DOHH2 (cell line): ENCODE results near the gene PSAP.

Source experiments
- H3F3A ChIP-seq: fragments of 200-600 bp; sonication (generic), shearing (Covaris generic); 2 replicates; pipeline ENCODE4 v1.6.0; 2016; ENCODE audit warnings: antibody characterized with exemption, mild to moderate bottlenecking; ENCODE audit not compliant: control insufficient read depth, insufficient read depth
- H3K27ac ChIP-seq: fragments of 200-600 bp; sonication (generic); 2 replicates; pipeline ENCODE4 v1.5.1; 2014; ENCODE audit warnings: low read depth, mild to moderate bottlenecking, low read length, moderate library complexity
- H3K27me3 ChIP-seq: fragments of 200-600 bp; sonication (generic); 2 replicates; pipeline ENCODE4 v1.6.1; 2014; ENCODE audit warnings: mild to moderate bottlenecking, low read length, mixed read lengths; ENCODE audit not compliant: control insufficient read depth
- H3K36me3 ChIP-seq: fragments of 200-600 bp; sonication (generic); 2 replicates; pipeline ENCODE4 v1.6.1; 2014; ENCODE audit warnings: mild to moderate bottlenecking, low read length, moderate library complexity, mixed read lengths; ENCODE audit not compliant: control insufficient read depth
- H3K4me1 ChIP-seq: fragments of 200-600 bp; sonication (generic); 2 replicates; pipeline ENCODE4 v1.6.1; 2014; ENCODE audit warnings: mild to moderate bottlenecking, low read length, mixed read lengths; ENCODE audit not compliant: control insufficient read depth
- H3K4me2 ChIP-seq: fragments of 200-600 bp; sonication (generic); 2 replicates; pipeline ENCODE4 v1.6.0; 2014; ENCODE audit warnings: mild to moderate bottlenecking, low read length, moderate library complexity
- H3K4me3 ChIP-seq: fragments of 200-600 bp; sonication (generic); 2 replicates; pipeline ENCODE4 v1.5.1; 2014; ENCODE audit warnings: mild to moderate bottlenecking, low read length, mixed read lengths
- H3K79me2 ChIP-seq: fragments of 200-600 bp; sonication (generic); 2 replicates; pipeline ENCODE4 v1.6.1; 2014; ENCODE audit warnings: mild to moderate bottlenecking, low read length, mixed read lengths; ENCODE audit not compliant: control insufficient read depth
- H3K9me2 ChIP-seq: fragments of 200-600 bp; sonication (generic); replicated peaks from 2 replicates; pipeline ENCODE4 v1.6.1; 2014; ENCODE audit warnings: mild to moderate bottlenecking, low read length, mixed read lengths; ENCODE audit not compliant: control insufficient read depth
- H3K9me3 ChIP-seq: fragments of 200-600 bp; sonication (generic); 2 replicates; pipeline ENCODE4 v1.6.1; 2014; ENCODE audit warnings: antibody characterized with exemption, low read length, mixed read lengths; ENCODE audit not compliant: control insufficient read depth, insufficient read depth
- H4K20me1 ChIP-seq: fragments of 200-600 bp; sonication (generic); 2 replicates; pipeline ENCODE4 v1.6.0; 2014; ENCODE audit warnings: low read depth, mild to moderate bottlenecking, antibody characterized with exemption, low read length, moderate library complexity; ENCODE audit not compliant: control insufficient read depth, insufficient read depth
- EZH2phosphoT487 ChIP-seq: fragments of 200-600 bp; sonication (generic); IDR thresholded peaks from 2 replicates; pipeline ENCODE4 v1.6.1; 2017; ENCODE audit warnings: borderline replicate concordance, mild to moderate bottlenecking, antibody characterized with exemption, low read length, moderate library complexity, mixed read lengths
- TF ChIP-seq, protein P1 (sequence below): fragments of 200-600 bp; sonication (generic); IDR thresholded peaks from one replicate; pipeline ENCODE4 v1.5.1; 2014; ENCODE audit warnings: antibody characterized with exemption, mild to moderate bottlenecking, low read depth, low read length; ENCODE audit not compliant: poor library complexity, severe bottlenecking

PSAP gene

DNA sequence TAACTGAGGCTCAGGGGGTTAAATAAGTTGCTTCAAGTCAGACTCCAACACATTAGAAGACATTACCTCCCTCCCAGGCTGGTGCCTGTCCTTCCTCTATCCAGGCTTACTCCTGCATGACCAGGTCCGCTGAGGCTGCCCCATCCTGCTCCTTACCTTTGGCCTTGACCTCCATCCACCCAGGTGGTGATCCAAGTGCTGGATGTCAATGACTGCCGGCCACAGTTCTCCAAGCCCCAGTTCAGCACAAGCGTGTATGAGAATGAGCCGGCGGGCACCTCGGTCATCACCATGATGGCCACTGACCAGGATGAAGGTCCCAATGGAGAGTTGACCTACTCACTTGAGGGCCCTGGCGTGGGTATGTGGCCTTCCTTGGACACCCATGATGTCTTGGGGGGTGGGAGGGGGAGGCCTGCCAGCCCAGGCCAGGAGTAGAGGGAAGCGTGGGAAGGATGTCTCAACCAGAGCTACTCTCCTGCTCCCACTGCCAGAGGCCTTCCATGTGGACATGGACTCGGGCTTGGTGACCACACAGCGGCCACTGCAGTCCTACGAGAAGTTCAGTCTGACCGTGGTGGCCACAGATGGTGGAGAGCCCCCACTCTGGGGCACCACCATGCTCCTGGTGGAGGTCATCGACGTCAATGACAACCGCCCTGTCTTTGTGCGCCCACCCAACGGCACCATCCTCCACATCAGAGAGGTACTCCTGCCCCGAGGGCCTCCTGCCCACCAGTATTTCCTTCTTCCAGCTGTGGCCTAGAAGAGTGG lies 48.1 kb downstream of the PSAP start:
- Histone ChIP-seq H3K4me3 (no peak overlapping the region), H3K27me3 (no peaks in the 10 kb centered on the region), H3K9me3 (no peaks in the 10 kb centered on the region), H3K4me1 (peaks cover 8% of the 10 kb centered on the region), H4K20me1 (no peaks in the 10 kb centered on the region), H3K79me2 (no peaks in the 10 kb centered on the region), H3K9me2 (no peaks in the 10 kb centered on the region), H3K4me2 (no peak overlapping the region), H3K36me3 (no peaks in the 10 kb centered on the region), H3K27ac (no peak overlapping the region), H3F3A (no peaks in the 10 kb centered on the region)
- no peak for TF ChIP-seq EZH2phosphoT487
- TF ChIP-seq, protein P1, sequence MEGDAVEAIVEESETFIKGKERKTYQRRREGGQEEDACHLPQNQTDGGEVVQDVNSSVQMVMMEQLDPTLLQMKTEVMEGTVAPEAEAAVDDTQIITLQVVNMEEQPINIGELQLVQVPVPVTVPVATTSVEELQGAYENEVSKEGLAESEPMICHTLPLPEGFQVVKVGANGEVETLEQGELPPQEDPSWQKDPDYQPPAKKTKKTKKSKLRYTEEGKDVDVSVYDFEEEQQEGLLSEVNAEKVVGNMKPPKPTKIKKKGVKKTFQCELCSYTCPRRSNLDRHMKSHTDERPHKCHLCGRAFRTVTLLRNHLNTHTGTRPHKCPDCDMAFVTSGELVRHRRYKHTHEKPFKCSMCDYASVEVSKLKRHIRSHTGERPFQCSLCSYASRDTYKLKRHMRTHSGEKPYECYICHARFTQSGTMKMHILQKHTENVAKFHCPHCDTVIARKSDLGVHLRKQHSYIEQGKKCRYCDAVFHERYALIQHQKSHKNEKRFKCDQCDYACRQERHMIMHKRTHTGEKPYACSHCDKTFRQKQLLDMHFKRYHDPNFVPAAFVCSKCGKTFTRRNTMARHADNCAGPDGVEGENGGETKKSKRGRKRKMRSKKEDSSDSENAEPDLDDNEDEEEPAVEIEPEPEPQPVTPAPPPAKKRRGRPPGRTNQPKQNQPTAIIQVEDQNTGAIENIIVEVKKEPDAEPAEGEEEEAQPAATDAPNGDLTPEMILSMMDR = no peak

DNA sequence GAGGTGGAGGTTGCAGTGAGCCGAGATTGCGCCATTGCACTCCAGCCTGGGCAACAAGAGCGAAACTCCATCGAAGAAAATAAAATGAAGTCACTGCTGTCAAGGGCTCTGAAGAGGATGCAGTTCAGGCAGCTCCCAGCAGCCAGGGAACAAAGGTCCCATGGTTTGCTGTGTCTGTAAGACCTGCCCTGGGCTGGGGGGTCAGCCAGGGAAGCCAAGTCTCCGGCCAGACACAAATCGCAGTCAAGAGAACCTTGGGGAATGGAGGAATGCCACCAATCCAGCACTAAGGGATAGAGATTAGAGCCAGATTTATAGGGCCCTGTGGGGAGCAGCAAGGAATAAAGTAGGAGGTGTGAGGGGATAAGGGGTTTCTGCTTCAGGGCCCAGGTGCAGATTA lies 48.8 kb downstream of the PSAP start:
- Histone ChIP-seq H3K9me3 (no peaks in the 10 kb centered on the region), H3F3A (no peaks in the 10 kb centered on the region), H3K9me2 (no peaks in the 10 kb centered on the region), H3K27ac (no peak overlapping the region), H3K4me3 (no peak overlapping the region), H3K36me3 (no peaks in the 10 kb centered on the region), H3K79me2 (no peaks in the 10 kb centered on the region), H4K20me1 (no peaks in the 10 kb centered on the region), H3K4me2 (no peak overlapping the region), H3K27me3 (no peaks in the 10 kb centered on the region), H3K4me1 (peaks cover 8% of the 10 kb centered on the region)
- TF ChIP-seq, protein P1 = no peak
- no peak for TF ChIP-seq EZH2phosphoT487

DNA sequence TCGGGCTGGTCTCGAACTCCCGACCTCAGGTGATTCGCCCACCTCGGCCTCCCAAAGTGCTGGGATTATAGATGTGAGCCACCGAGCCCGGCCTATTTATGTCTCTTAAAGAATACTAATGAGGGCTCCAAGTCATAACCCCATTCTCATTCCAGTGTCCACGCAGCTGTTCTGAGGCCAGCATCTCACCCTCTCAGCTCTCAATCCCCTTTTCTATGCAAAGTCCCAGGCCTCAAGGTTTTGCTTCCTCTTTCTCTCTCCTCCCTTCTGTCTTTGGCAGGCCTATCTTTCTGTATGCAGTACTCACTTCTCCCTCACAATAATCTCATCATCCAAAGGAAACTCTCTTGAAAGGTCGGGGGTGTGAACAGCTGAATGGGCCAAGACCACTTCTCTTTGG lies 49.7 kb downstream of the PSAP start:
- H3K4me3 ChIP-seq = no peak overlapping the region
- no peaks in the 10 kb centered on the region for H3K36me3 ChIP-seq
- H3K4me2 ChIP-seq = no peak overlapping the region
- H3K27ac ChIP-seq = no peak overlapping the region
- no peaks in the 10 kb centered on the region for H3K27me3 ChIP-seq
- H3F3A ChIP-seq = no peaks in the 10 kb centered on the region
- no peaks in the 10 kb centered on the region for H3K79me2 ChIP-seq
- H3K9me2 ChIP-seq = no peaks in the 10 kb centered on the region
- H3K9me3 ChIP-seq = no peaks in the 10 kb centered on the region
- H4K20me1 ChIP-seq = no peaks in the 10 kb centered on the region
- no peak for TF ChIP-seq EZH2phosphoT487
- TF ChIP-seq, protein P1 = no peak
- H3K4me1 ChIP-seq = peaks cover 8% of the 10 kb centered on the region
